Measurements from ENCODE around the gene OR7G2. TPM values are rescaled to one million over a fixed set of nuclear protein-coding genes. Genes with fewer than 3 reads are reported as not detected.

The OR7G2 gene
- polyA plus RNA-seq = not detected

DNA sequence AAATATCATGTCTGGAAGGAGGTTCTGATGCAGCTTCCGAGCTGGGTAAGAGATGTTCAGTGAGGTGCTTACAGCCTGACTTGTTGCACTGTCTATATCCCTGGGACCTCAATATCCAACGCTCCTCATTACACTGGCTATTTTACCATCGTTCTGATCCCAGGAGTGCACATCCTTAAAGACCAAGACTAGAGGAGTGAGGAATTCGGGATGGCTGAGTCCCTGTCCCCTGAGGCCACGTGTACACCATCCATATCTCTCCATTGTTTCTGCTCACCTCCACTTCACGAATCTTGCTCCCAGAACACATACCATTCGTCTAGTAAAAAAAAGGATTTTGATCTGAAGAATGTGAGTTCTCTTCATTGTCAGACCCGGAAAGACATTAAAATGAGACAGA, at the start of gene OR7G2:
Gene OR7G2 (minus strand): TSS at position 101 of the 400 bp plus-strand sequence. CDS start 4,232 bp downstream, outside the sequence.
- Mint-ChIP-seq H3K36me3 (no peaks in the 10 kb centered on the region), H3K9me3 (no peaks in the 10 kb centered on the region), H3K27ac (peak within 1 kb of the TSS in 1 of 6 donors; percentile 25), H3K27me3 (ENCODE audit: low read depth in 3 of 3) (peaks cover 0 to 10% (median 3%) of the 10 kb centered on the region in 3 donors), H3K4me1 (no peaks in the 10 kb centered on the region), H3K4me3 (no peak within 1 kb of the TSS)
- no peak for DNase-seq

DNA sequence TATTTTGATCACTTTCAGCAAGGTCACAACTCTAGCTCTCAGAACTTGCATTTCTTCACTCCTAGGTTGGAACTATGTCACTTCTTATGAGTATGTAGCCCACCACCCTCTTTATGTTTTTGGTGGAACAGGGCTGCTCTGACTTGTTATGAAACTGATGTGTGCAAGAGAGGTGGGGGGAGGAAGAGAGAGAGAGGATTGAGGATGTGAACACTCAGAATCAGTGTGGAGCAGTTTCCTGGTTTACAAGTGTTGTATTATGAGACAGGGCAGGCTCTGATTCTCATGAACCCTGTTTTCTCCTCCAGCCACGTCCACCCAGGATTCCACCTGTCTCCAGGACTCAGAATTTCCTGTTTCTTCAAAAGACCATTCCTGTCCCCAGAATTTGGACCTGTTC, 49.0 kb upstream of the OR7G2 start:
- Mint-ChIP-seq H3K9me3 (no peaks in the 10 kb centered on the region), H3K36me3 (peaks cover 28 to 40% (median 33%) of the 10 kb centered on the region in 3 donors), H3K27ac (no peak overlapping the region), H3K27me3 (ENCODE audit: low read depth in 3 of 3) (peaks cover 0 to 4% (median 2%) of the 10 kb centered on the region in 3 donors), H3K4me3 (no peak overlapping the region), H3K4me1 (peaks cover 41 to 46% of the 10 kb centered on the region in 2 donors)
- DNase-seq = no peak

DNA sequence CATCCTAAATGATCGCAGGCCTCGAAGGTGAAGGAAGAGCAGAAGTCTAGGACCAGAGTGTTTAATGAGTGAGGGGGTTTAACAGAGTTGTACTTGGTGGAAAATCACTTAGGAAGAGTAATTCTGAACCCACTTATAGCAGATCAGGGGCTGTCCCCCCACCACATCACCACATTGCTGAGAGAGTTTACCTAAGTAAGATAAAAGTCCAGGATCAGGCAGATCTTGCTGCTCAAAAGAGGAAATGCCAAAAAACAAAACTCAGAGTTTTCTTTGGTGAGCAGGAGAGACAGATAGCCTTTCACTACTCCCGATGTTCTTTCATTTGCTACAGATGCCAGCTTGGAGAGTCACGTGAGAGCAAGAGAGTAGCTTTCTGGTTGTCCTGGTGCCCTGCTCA, 48.3 kb upstream of the OR7G2 start:
- Mint-ChIP-seq H3K36me3 (peaks cover 21 to 33% (median 26%) of the 10 kb centered on the region in 3 donors), H3K4me1 (peaks cover 48 to 53% of the 10 kb centered on the region in 2 donors), H3K9me3 (no peaks in the 10 kb centered on the region), H3K4me3 (no peak overlapping the region), H3K27ac (peak overlapping the region in 3 of 6 donors; percentile 54 to 84 (median 60)), H3K27me3 (ENCODE audit: low read depth in 3 of 3) (peaks cover 0 to 4% (median 2%) of the 10 kb centered on the region in 3 donors)
- no peak for DNase-seq

- Mint-ChIP-seq H3K36me3 (peaks cover 5 to 10% (median 9%) of the 10 kb centered on the region in 3 donors), H3K27me3 (ENCODE audit: low read depth in 3 of 3) (peaks cover 0 to 1% (median 0%) of the 10 kb centered on the region in 3 donors), H3K4me3 (peak overlapping the region in 4 of 5 donors; percentile 11 to 68 (median 54)), H3K27ac (peak overlapping the region; percentile 5 to 76 (median 52)), H3K4me1 (peaks cover 81 to 92% of the 10 kb centered on the region in 2 donors), H3K9me3 (peaks cover 0 to 1% (median 0%) of the 10 kb centered on the region in 6 donors)
- DNase-seq = peak; percentile 7 to 45 (median 43)
These were observed 44.1 kb upstream of the OR7G2 start for GRCh38 chr19:9151367-9151766.

GRCh38 chr19:9150650-9151049, 43.4 kb upstream of the OR7G2 start:
- Mint-ChIP-seq H3K27ac (peak overlapping the region; percentile 5 to 76 (median 65)), H3K4me3 (peak overlapping the region in 4 of 5 donors; percentile 34 to 68 (median 55)), H3K4me1 (peaks cover 76 to 96% of the 10 kb centered on the region in 2 donors), H3K27me3 (ENCODE audit: low read depth in 3 of 3) (peaks cover 0 to 1% (median 0%) of the 10 kb centered on the region in 3 donors), H3K9me3 (peaks cover 0 to 3% (median 1%) of the 10 kb centered on the region in 6 donors), H3K36me3 (peaks cover 7 to 11% (median 7%) of the 10 kb centered on the region in 3 donors)
- no peak for DNase-seq

DNA sequence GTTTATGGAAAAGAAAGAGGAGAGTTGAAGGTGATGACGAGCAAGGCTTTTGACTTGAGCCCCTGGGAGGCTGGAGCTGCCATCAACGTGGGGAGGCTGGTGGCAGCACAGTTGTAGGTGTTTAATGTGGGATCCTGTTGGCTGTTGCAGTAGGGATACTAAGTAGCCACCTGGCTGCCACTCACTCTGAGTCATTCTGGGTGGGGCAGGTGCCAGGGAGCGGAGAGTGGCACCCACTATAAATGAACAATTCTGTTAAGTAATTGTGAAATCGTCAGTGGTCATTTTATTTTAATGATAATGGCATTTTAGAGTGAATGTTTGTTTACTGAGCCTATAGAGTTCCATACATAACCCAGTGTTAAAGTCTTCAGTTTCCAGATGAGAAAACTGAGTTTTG, 42.7 kb upstream of the OR7G2 start:
- H3K9me3 Mint-ChIP-seq = peaks cover 2 to 7% (median 6%) of the 10 kb centered on the region in 6 donors
- H3K36me3 Mint-ChIP-seq = peaks cover 12 to 16% (median 12%) of the 10 kb centered on the region in 3 donors
- peaks cover 72 to 94% of the 10 kb centered on the region in 2 donors for H3K4me1 Mint-ChIP-seq

DNA sequence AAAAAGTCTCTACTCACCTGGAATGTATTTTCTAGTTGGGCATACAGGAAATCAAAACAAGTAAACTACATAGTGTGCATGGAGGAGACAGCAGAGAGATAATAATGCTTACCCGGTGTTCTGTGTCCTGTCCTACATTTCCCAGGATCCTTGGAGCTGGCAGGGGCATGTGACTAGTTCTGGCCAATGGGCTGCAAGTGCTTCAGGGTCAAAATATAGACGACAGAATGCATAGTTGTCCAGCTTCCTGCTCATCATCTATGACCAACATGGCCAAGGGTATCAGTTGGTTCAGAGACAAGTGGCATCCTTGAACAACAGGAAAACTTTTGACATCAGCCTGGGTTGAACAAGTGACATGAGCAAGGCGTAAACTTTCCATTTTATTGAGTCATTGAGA, 41.4 kb upstream of the OR7G2 start:
- H3K36me3 Mint-ChIP-seq = peaks cover 18 to 28% (median 19%) of the 10 kb centered on the region in 3 donors
- peak overlapping the region in 5 of 6 donors; percentile 14 to 86 (median 55) for H3K27ac Mint-ChIP-seq

More for the DNA sequence above, 42.7 kb upstream of the OR7G2 start:
- peak overlapping the region; percentile 6 to 76 (median 68) for H3K27ac Mint-ChIP-seq
- H3K27me3 Mint-ChIP-seq (ENCODE audit: low read depth in 3 of 3) = peaks cover 0 to 1% (median 0%) of the 10 kb centered on the region in 3 donors
- H3K4me3 Mint-ChIP-seq = peak overlapping the region in 4 of 5 donors; percentile 31 to 59 (median 42)
- DNase-seq = no peak

DNA sequence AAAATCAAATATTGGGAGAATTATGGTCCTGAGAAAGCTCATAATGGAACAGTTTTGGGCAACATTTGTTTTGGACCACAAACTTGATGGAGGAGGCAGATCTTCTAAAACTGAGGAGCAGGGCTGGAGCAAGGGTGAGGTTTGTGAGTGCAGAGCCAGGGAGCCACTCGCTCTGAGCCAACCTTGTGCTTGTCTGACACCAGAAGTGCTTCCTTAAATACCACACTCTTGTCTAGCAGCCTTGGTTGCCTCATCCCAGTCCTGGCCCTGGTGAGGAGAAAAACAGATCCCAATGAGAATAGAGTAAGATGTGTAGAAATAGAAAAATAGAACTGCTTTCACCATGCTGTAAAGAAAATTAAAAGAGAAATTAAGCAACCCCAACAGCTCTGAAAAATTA, 39.6 kb upstream of the OR7G2 start:
- H3K9me3 Mint-ChIP-seq = peaks cover 6 to 15% (median 9%) of the 10 kb centered on the region in 6 donors
- H3K27ac Mint-ChIP-seq = no peak overlapping the region
- no peak for DNase-seq
- H3K4me1 Mint-ChIP-seq = peaks cover 64 to 93% of the 10 kb centered on the region in 2 donors
- no peaks in the 10 kb centered on the region for H3K27me3 Mint-ChIP-seq (ENCODE audit: low read depth in 3 of 3)
- no peak overlapping the region for H3K4me3 Mint-ChIP-seq
- peaks cover 13 to 24% (median 14%) of the 10 kb centered on the region in 3 donors for H3K36me3 Mint-ChIP-seq

More for the DNA sequence above, 41.4 kb upstream of the OR7G2 start:
- peaks cover 6 to 15% (median 9%) of the 10 kb centered on the region in 6 donors for H3K9me3 Mint-ChIP-seq
- peak overlapping the region in 1 of 5 donors; percentile 62 for H3K4me3 Mint-ChIP-seq
- DNase-seq = no peak
- H3K4me1 Mint-ChIP-seq = peaks cover 65 to 93% of the 10 kb centered on the region in 2 donors
- H3K27me3 Mint-ChIP-seq (ENCODE audit: low read depth in 3 of 3) = no peaks in the 10 kb centered on the region

GRCh38 chr19:9144920-9145319, 37.6 kb upstream of the OR7G2 start:
- H3K27ac Mint-ChIP-seq = no peak overlapping the region
- peaks cover 6 to 15% (median 9%) of the 10 kb centered on the region in 6 donors for H3K9me3 Mint-ChIP-seq
- peaks cover 62 to 93% of the 10 kb centered on the region in 2 donors for H3K4me1 Mint-ChIP-seq
- no peak for DNase-seq
- H3K27me3 Mint-ChIP-seq (ENCODE audit: low read depth in 3 of 3) = peaks cover 0 to 1% (median 0%) of the 10 kb centered on the region in 3 donors
- H3K36me3 Mint-ChIP-seq = peaks cover 13 to 24% (median 14%) of the 10 kb centered on the region in 3 donors
- H3K4me3 Mint-ChIP-seq = peak overlapping the region in 1 of 5 donors; percentile 9

DNA sequence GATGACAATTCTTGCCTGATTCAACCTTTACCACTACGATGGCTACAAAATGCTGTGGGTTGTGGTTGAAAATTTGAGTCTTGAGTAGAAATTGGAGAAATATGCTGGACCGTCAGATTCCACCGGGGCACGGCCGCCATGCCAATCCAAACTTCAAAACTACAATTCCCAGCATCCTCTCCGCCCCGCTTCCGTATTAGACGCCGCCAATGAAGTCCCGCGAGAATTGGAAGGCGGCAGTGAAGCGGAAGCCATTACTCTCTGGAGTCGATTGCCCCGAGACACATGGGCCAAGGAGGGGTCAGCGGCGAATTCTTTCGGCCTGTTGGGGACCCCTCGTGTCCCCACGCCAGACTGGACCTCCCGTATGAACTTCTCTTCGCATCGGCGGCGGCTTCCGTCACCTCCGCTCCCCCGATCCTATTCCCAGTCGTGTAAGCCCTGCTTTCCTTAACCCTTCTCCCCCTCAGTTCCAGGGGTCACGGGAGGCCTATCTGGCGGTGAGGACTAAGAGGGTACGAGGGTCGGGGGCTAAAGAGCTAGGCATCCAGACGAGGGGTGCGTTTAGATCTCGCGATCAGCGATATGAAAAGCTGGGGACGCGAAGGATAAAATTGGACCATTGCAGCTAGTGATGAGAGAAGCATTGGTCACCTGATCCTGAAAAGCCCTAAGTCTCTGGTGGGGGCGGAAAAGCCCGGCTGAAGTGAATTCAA, 33.0 kb upstream of the OR7G2 start, which contains the start of gene ZNF317:
Gene ZNF317 (plus strand): TSS at position 239 of the 716 bp plus-strand sequence. CDS start 15,620 bp downstream, outside the sequence.
- H3K27me3 Mint-ChIP-seq (ENCODE audit: low read depth in 3 of 3) = peaks cover 0 to 1% (median 0%) of the 10 kb centered on the region in 3 donors
- peak within 1 kb of the TSS; percentile 88 to 99 (median 97) for H3K4me3 Mint-ChIP-seq
- DNase-seq = peak; percentile 88 to 89 (median 89)
- peak within 1 kb of the TSS; percentile 90 to 98 (median 97) for H3K27ac Mint-ChIP-seq
- peaks cover 36 to 56% of the 10 kb centered on the region in 2 donors for H3K4me1 Mint-ChIP-seq
- H3K9me3 Mint-ChIP-seq = peaks cover 0 to 10% (median 6%) of the 10 kb centered on the region in 6 donors
- H3K36me3 Mint-ChIP-seq = peaks cover 8 to 15% (median 9%) of the 10 kb centered on the region in 3 donors

- Mint-ChIP-seq H3K4me3 (peak overlapping the region; percentile 88 to 99 (median 97)), H3K9me3 (peaks cover 0 to 4% (median 2%) of the 10 kb centered on the region in 6 donors), H3K27ac (peak overlapping the region in 5 of 6 donors; percentile 90 to 98 (median 97)), H3K4me1 (peaks cover 36 to 52% of the 10 kb centered on the region in 2 donors), H3K36me3 (peaks cover 5 to 10% (median 5%) of the 10 kb centered on the region in 3 donors), H3K27me3 (ENCODE audit: low read depth in 3 of 3) (peaks cover 0 to 1% (median 0%) of the 10 kb centered on the region in 3 donors)
- no peak for DNase-seq
These were observed 32.4 kb upstream of the OR7G2 start for GRCh38 chr19:9139609-9140158.

- Mint-ChIP-seq H3K36me3 (no peaks in the 10 kb centered on the region), H3K27me3 (ENCODE audit: low read depth in 3 of 3) (peaks cover 0 to 4% (median 4%) of the 10 kb centered on the region in 3 donors), H3K4me1 (peaks cover 5 to 9% of the 10 kb centered on the region in 2 donors), H3K4me3 (no peak overlapping the region), H3K27ac (no peak overlapping the region), H3K9me3 (no peaks in the 10 kb centered on the region)
- no peak for DNase-seq
These were observed 25.1 kb upstream of the OR7G2 start for GRCh38 chr19:9132422-9132821.

DNA sequence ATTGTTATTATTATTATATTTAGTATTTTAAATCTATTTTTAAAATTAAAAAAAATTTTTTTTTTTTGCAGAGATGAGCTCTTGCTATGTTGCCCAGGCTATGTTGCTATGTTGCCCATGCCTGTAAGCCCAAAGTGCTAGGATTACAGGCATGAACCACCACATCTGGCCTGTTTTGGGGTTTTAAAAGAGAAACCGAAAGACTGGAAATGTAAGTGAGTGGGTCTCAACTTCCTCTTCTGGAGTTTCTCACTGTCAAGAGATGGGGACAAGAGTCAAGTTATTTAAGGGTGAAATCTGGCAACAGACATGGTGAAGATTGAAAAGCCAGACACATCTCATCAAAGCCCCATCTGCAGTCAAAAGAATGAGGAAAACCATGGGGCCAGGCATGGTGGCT, 23.7 kb upstream of the OR7G2 start:
- no peak for DNase-seq
- Mint-ChIP-seq H3K36me3 (no peaks in the 10 kb centered on the region), H3K27me3 (ENCODE audit: low read depth in 3 of 3) (peaks cover 4 to 7% (median 6%) of the 10 kb centered on the region in 3 donors), H3K4me1 (peaks cover 5 to 9% of the 10 kb centered on the region in 2 donors), H3K27ac (peak overlapping the region in 1 of 6 donors; percentile 3), H3K9me3 (no peaks in the 10 kb centered on the region), H3K4me3 (no peak overlapping the region)

Data from immature natural killer cell (primary cell).